Testis (tissue), 3 donors: ENCODE data around the gene TRPM2. TPM values are rescaled to one million over a fixed set of nuclear protein-coding genes. Genes with fewer than 3 reads are reported as not detected.

Experiments
- DNase-seq: peaks from one replicate; pipeline ENCODE4 v3.0.0-alpha.2; 2019
- H3K27ac ChIP-seq, 2 donors: fragments of 200-600 bp; sonication (generic); one replicate each; pipeline ENCODE4 v1.5.1; 2019
- H3K27me3 ChIP-seq: fragments of 200-600 bp; sonication (generic); one replicate; pipeline ENCODE4 v1.5.1; 2019
- H3K36me3 ChIP-seq: fragments of 200-600 bp; sonication (generic); one replicate; pipeline ENCODE4 v1.5.1; 2017; ENCODE audit warnings: low read depth; ENCODE audit errors: missing control alignments
- H3K4me1 ChIP-seq: fragments of 200-600 bp; sonication (generic); one replicate; pipeline ENCODE4 v1.5.1; 2019
- H3K4me3 ChIP-seq, 2 donors: fragments of 200-600 bp; sonication (generic); one replicate each; pipeline ENCODE4 v1.5.1; 2017 to 2019
- H3K9me3 ChIP-seq: fragments of 200-600 bp; sonication (generic); one replicate; pipeline ENCODE4 v1.5.1; 2017
- CTCF ChIP-seq, 3 experiments: fragments of 450-650 bp in 2 of 3; fragments of 200-600 bp in 1 of 3; sonication (generic) in 1 of 3; IDR thresholded peaks; one replicate each; pipeline ENCODE4 v1.5.1; 2016 to 2019; ENCODE audit warnings: antibody characterized with exemption in 3 of 3, mild to moderate bottlenecking in 2 of 3, moderate library complexity in 1 of 3
- POLR2A ChIP-seq: fragments of 450-650 bp; IDR thresholded peaks from one replicate; pipeline ENCODE4 v1.6.1; 2017; ENCODE audit warnings: antibody characterized with exemption, mild to moderate bottlenecking, moderate library complexity
- WGBS, 2 donors: methylation state at CpG; one replicate each; pipeline ENCODE4 v1.1.5; 2018; 5-methylcytosine and 5-hydroxymethylcytosine counted together
- intact Hi-C: fragments of 100-400 bp; cut with DNase I; formaldehyde crosslinking; loops from one replicate; pipeline ENCODE4 v1.15.1; 2023; ENCODE audit warnings: low total_unique reads
- polyA plus RNA-seq: library from polyadenylated mRNA; stranded (reverse); fragments of 350-450 nt; fragmentation: Illumina TruSeq; extraction: RNeasy Lipid Tissue Mini Kit (QIAGEN cat#74804); gene quantifications from one replicate; pipeline ENCODE4 v1.2.3, GENCODE V29; 2014; ENCODE audit warnings: low read depth, low replicate concordance; ENCODE audit not compliant: insufficient read depth
- total RNA-seq, 2 donors: library from RNA; depleted of rRNA; stranded (reverse); fragments of >200 nt; gene quantifications; one replicate each; pipeline ENCODE4 v1.2.3, GENCODE V29; 2016

The TRPM2 gene
- total and polyA plus RNA-seq, 3 donors from 2014 or later: 3.0 to 4.9 (median 3.9) TPM

- intact Hi-C loops: no loop called here
- no peak for DNase-seq
- WGBS, 2 donors: 78% methylated on average over 30 of the region's 30 CpGs; no CpG with 5 or more reads in 1 of the 2 donors
Observed at GRCh38 chr21:44424608-44425306, 71.3 kb downstream of the TRPM2 start.

GRCh38 chr21:44425307-44425894 lies 72.0 kb downstream of the TRPM2 start:
- intact Hi-C loops: no loop called here
- Histone ChIP-seq H3K4me1 (no peaks in the 10 kb centered on the region), H3K4me3 (no peak overlapping the region), H3K36me3 (no peaks in the 10 kb centered on the region), H3K27ac (no peak overlapping the region), H3K27me3 (no peaks in the 10 kb centered on the region), H3K9me3 (no peaks in the 10 kb centered on the region)
- 78 to 80% methylated on average over 30 to 39 of the region's 40 CpGs for WGBS, 2 donors
- no peak for TF ChIP-seq CTCF (IDR thresholded peaks at IDR 0.05)
- no peak for TF ChIP-seq POLR2A
- no peak for DNase-seq

More at GRCh38 chr21:44424608-44425306, 71.3 kb downstream of the TRPM2 start:
- H3K4me3 ChIP-seq: no peak overlapping the region
- no peaks in the 10 kb centered on the region for H3K27me3 ChIP-seq
- H3K27ac ChIP-seq: no peak overlapping the region
- no peaks in the 10 kb centered on the region for H3K9me3 ChIP-seq
- no peak for TF ChIP-seq POLR2A
- no peak for TF ChIP-seq CTCF (IDR thresholded peaks at IDR 0.05)
- H3K36me3 ChIP-seq: no peaks in the 10 kb centered on the region
- H3K4me1 ChIP-seq: no peaks in the 10 kb centered on the region

GRCh38 chr21:44425895-44426662 lies 72.7 kb downstream of the TRPM2 start:
- WGBS, 2 donors: 84 to 100% methylated on average over 5 to 13 of the region's 13 CpGs
- Histone ChIP-seq H3K9me3 (no peaks in the 10 kb centered on the region), H3K27me3 (no peaks in the 10 kb centered on the region), H3K4me1 (no peaks in the 10 kb centered on the region), H3K36me3 (no peaks in the 10 kb centered on the region), H3K27ac (no peak overlapping the region), H3K4me3 (no peak overlapping the region)
- no peak for TF ChIP-seq POLR2A
- no peak for TF ChIP-seq CTCF (IDR thresholded peaks at IDR 0.05)
- no peak for DNase-seq
- intact Hi-C loops: no loop called here

- Histone ChIP-seq H3K4me1 (no peaks in the 10 kb centered on the region), H3K9me3 (no peaks in the 10 kb centered on the region), H3K4me3 (no peak overlapping the region), H3K27me3 (no peaks in the 10 kb centered on the region), H3K27ac (no peak overlapping the region), H3K36me3 (no peaks in the 10 kb centered on the region)
- intact Hi-C loops: no loop called here
- no peak for TF ChIP-seq CTCF (IDR thresholded peaks at IDR 0.05)
- TF ChIP-seq POLR2A: no peak
- DNase-seq: no peak
- whole genome bisulfite sequencing, 2 donors: 85 to 88% methylated on average over 16 to 20 of the region's 21 CpGs
Observed at GRCh38 chr21:44426663-44427191, 73.3 kb downstream of the TRPM2 start.
